Neural progenitor cell (in vitro differentiated cells): ENCODE measurements around the gene ESRRG.

ENCODE experiments used
- EZH2 ChIP-seq: fragments of 200-600 bp; sonication (generic); IDR thresholded peaks from 2 replicates; pipeline ENCODE4 v1.6.1; 2017; ENCODE audit warnings: antibody characterized with exemption, mild to moderate bottlenecking, moderate library complexity
- TF ChIP-seq, protein P1 (sequence below): fragments of 200-600 bp; sonication (generic); IDR thresholded peaks from 2 replicates; pipeline ENCODE4 v1.5.1; 2017; ENCODE audit warnings: antibody characterized with exemption, mild to moderate bottlenecking

DNA sequence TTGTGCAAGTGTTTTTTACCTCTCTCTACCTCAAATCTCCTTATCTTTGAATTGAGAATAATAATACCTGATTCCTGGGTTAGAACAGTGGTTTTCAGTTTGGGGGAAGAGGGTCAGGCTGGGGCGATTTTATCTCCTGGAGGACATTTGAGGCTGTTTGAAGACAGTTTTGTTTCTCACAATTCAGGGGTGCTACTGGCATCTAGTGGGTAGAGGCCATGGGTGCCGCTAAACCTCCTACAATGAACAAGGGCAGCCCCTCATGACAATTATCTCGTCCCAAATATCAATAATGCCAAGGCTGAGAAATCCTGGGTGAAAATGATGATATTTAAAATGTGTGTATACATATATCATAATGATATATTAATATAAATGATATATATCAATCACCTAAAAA lies 160.8 kb downstream of the ESRRG start:
- TF ChIP-seq, protein P1, sequence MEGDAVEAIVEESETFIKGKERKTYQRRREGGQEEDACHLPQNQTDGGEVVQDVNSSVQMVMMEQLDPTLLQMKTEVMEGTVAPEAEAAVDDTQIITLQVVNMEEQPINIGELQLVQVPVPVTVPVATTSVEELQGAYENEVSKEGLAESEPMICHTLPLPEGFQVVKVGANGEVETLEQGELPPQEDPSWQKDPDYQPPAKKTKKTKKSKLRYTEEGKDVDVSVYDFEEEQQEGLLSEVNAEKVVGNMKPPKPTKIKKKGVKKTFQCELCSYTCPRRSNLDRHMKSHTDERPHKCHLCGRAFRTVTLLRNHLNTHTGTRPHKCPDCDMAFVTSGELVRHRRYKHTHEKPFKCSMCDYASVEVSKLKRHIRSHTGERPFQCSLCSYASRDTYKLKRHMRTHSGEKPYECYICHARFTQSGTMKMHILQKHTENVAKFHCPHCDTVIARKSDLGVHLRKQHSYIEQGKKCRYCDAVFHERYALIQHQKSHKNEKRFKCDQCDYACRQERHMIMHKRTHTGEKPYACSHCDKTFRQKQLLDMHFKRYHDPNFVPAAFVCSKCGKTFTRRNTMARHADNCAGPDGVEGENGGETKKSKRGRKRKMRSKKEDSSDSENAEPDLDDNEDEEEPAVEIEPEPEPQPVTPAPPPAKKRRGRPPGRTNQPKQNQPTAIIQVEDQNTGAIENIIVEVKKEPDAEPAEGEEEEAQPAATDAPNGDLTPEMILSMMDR = peak; percentile 21
- no peak for TF ChIP-seq EZH2
